AG09309 (cell line): ENCODE results near the gene POLR2C.

ENCODE experiments used
- DNase-seq: peaks from one replicate; pipeline ENCODE4 v3.0.0-alpha.2; 2010; ENCODE audit warnings: low read depth
- H3K4me3 ChIP-seq: 2 replicates; pipeline ENCODE4 v1.5.1; 2011; ENCODE audit warnings: mild to moderate bottlenecking, low read depth, low read length, moderate library complexity; ENCODE audit not compliant: control insufficient read depth
- CTCF ChIP-seq: IDR thresholded peaks from 2 replicates; pipeline ENCODE4 v1.5.1; 2011; ENCODE audit warnings: mild to moderate bottlenecking, low read depth, low read length, inconsistent platforms; ENCODE audit not compliant: insufficient read depth, control insufficient read depth; ENCODE audit errors: missing control alignments

POLR2C gene

GRCh38 chr16:57501492-57501891, 39.0 kb downstream of the POLR2C start:
- TF ChIP-seq CTCF: no peak
- H3K4me3 ChIP-seq: no peak overlapping the region
- DNase-seq: no peak

DNA sequence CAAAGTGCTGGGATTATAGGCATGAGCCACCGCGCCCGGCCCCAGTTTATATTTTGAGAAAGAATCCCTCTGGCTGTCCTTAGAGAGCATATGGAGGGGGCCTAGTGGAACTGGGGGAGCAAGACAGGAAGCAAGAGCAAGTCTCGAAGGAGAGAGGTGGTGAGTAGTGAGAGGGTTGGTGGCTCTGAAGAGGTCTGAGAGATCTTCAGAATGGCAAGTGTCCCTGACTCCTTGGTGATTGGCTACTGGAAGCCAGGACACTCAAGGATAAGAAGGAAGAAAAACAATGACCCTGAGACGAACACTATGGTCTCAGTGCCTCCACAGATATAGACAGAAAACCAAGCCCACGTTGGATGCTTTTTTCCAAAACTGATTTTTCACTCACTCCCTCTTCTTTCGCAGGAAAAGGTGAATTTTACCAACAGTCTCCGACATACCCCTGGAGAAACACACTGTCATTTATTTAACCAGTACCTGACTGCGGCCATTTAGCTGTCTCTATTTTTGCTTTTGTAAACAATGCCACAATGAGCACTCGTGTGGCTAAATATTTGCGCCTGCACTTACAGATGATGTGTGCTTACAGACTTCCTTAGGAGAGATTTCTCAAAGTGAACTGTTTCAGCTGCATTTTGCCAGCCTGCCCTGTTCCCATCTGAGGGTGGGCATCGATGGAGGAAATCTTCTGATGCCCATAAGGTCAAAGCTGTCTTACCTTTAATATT, 39.7 kb downstream of the POLR2C start:
- no peak for DNase-seq
- no peak for TF ChIP-seq CTCF
- H3K4me3 ChIP-seq: no peak overlapping the region

DNA sequence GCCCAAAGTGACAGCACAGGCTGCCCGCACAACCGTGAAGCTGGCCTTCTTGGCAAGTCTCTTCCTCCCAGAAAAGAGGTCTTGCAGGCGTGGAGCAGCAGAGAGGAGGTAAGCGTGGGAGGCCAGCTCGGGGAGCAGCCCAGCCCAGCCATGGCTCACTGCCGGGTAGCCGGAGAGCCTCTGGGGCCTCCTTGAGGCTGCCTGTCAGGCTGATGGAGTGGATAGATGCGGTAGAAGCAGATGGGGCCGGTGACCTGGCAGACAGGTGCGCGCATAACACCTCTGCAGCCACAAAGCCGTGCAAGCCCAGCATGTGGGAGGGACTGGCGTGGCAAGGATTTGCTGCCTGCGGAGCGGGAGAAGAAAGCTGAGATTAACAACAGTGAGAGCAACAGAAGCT, 40.9 kb downstream of the POLR2C start:
- no peak overlapping the region for H3K4me3 ChIP-seq
- TF ChIP-seq CTCF: no peak
- no peak for DNase-seq

DNA sequence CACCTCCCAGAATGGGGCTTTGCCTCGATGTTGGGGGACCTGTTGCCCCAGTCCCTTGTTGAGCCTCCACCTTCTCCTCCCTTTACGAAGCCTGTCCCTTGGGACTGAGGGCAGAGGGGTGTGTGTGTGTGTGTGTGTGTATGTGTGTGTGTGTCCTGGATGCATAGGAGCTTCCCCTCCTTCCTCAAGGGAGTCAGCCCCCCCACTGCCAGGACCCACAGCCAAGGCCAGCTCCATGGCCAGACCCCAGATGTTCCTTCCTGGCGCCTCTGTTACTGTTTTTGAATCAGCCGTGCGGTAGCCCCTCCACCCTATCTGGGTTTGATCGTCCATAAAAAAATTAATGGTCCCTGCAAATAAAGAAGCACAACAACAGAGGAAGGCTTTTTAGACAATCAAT, 41.5 kb downstream of the POLR2C start:
- DNase-seq: no peak
- no peak for TF ChIP-seq CTCF
- H3K4me3 ChIP-seq: no peak overlapping the region

DNA sequence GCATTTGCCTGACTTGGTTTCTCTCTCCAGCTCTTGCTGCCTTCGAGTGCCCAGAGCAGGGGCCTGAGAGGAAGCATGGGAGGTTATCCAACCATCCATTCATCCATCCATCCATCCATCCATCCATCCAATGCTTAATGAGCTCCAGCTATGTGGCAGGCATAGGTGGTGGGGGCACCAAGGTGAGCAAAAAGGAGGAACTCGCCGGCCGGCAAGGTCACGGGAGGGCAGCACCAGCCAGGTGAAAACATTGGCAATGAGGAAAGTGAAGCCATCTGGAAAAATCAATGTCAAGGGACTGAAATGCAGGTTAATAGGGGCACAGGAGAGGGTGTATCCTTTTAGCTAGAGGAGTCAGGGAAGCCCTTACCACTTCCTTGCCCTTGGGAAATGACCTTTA, 42.0 kb downstream of the POLR2C start:
- DNase-seq: no peak
- no peak for TF ChIP-seq CTCF
- H3K4me3 ChIP-seq: no peak overlapping the region

DNA sequence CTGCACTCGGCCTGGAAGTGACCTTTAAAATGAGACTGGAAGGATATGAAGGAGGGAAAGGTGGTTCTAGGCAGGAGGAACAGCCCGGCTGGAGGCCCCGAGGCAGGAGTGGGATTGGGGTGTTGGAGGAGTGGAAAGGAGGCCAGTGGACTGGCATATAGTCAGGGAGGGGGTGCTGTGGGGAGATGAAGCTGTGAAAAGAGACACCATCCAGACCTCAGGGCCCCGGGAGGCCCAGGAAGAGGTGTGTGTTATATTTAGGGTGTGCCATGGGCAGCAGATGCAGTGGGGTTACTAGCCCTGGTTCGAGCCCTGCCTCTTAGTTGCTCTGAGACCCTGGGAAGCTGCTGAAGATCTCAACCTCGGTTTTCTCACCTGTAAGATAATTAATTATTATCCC, 42.7 kb downstream of the POLR2C start:
- no peak for TF ChIP-seq CTCF
- H3K4me3 ChIP-seq: no peak overlapping the region
- DNase-seq: no peak
